Subcutaneous abdominal adipose tissue (tissue), 5 donors: ENCODE results near the gene DLEC1.
"Not testable (repeated sequence)": the region's sequence is repeated elsewhere in the genome, so short reads cannot be mapped to it uniquely, and the experiment has no call there.

Experiments used
- H3K27ac ChIP-seq: one replicate; pipeline ENCODE4 v1.7.0; 2013; ENCODE audit warnings: low read depth, mild to moderate bottlenecking, inconsistent platforms, low read length, moderate library complexity
- H3K27me3 ChIP-seq, 5 donors: one replicate each; pipeline ENCODE4 v1.7.0; 2013; ENCODE audit warnings: low read length in 5 of 5, inconsistent platforms in 1 of 5; ENCODE audit not compliant: control insufficient read depth in 5 of 5, insufficient read depth in 4 of 5
- H3K36me3 ChIP-seq, 5 donors: one replicate each; pipeline ENCODE4 v1.7.0; 2013; ENCODE audit warnings: low read length in 5 of 5; ENCODE audit not compliant: control insufficient read depth in 5 of 5, insufficient read depth in 5 of 5
- H3K4me1 ChIP-seq, 5 donors: one replicate each; pipeline ENCODE4 v1.7.0; 2013; ENCODE audit warnings: low read length in 5 of 5, mild to moderate bottlenecking in 3 of 5, moderate library complexity in 1 of 5; ENCODE audit not compliant: control insufficient read depth in 5 of 5, insufficient read depth in 5 of 5
- H3K4me3 ChIP-seq, 5 donors: one replicate each; pipeline ENCODE4 v1.7.0; 2013; ENCODE audit warnings: low read length in 5 of 5, low read depth in 1 of 5
- H3K9ac ChIP-seq, 5 donors: one replicate each; pipeline ENCODE4 v1.7.0; 2013; ENCODE audit warnings: low read length in 5 of 5, mild to moderate bottlenecking in 4 of 5, moderate library complexity in 3 of 5
- H3K9me3 ChIP-seq, 5 donors: one replicate each; pipeline ENCODE4 v1.7.0; 2013; ENCODE audit warnings: low read length in 5 of 5; ENCODE audit not compliant: control insufficient read depth in 5 of 5
- donor health status: healthy.
- donor health status: healthy.
- donor health status: healthy.
- donor health status: healthy.
- donor health status: healthy.

The DLEC1 gene

GRCh38 chr3:38027466-38028465 is 11.2 kb upstream of the DLEC1 start:
- peak overlapping the region; percentile 72 for H3K27ac ChIP-seq
- H3K27me3 ChIP-seq, result no peaks in the 10 kb centered on the region
- no peak overlapping the region for H3K4me3 ChIP-seq
- H3K36me3 ChIP-seq, result no peaks in the 10 kb centered on the region
- H3K9me3 ChIP-seq, result no peaks in the 10 kb centered on the region
- no peak overlapping the region for H3K9ac ChIP-seq
- H3K4me1 ChIP-seq, result peaks cover 4 to 58% (median 43%) of the 10 kb centered on the region in 5 donors

GRCh38 chr3:38028621-38029361 is 10.2 kb upstream of the DLEC1 start:
- Histone ChIP-seq H3K9ac (peak overlapping the region in 3 of 5 donors; percentile 41 to 64 (median 43)), H3K27me3 (no peaks in the 10 kb centered on the region), H3K4me1 (peaks cover 2 to 48% (median 34%) of the 10 kb centered on the region in 5 donors), H3K4me3 (peak overlapping the region; percentile 44 to 76 (median 72)), H3K36me3 (no peaks in the 10 kb centered on the region), H3K9me3 (no peaks in the 10 kb centered on the region), H3K27ac (peak overlapping the region; percentile 72)

DNA sequence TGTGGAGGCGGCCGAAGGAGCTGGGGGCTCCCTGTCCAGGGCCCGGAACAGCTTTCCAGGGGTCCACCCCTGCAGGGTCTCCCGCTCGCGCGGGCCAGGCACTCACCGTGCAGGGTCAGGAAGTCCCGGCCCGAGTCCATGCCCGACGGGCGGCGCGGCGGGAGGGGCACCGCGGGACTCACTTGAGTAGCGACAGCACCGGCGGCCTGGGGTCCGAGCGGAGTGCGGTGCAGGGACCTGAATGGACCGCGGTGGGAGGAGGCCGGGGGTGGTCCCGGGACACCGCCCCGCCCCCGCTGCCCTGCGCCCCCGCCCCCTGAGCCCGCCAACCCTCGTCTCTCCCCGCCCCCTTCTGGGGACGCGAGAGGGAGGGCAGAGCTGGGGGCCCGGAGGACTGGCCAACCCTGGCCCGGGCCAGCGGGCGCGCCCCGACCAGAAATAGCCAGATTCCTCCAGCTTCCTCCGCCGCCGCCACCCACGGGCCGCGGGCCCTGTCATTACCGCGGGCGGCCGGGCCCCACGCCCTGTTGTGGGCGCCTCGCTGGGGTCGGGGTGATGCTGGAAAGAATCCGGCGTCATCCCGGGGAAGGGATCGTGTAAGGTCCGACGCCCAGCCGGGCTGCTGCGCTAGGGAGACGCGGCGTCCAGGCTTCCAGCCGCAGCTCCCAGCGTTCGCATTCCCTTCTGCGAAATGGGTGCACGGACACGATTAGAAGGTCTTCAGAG is 9.4 kb upstream of the DLEC1 start, which contains the start of gene PLCD1:
Gene PLCD1, minus strand, starts transcription at position 243 of the 726 bp plus-strand sequence. Its CDS starts 103 bp downstream, at position 140.
- Histone ChIP-seq H3K4me3 (peak within 1 kb of the TSS; percentile 64 to 77 (median 75)), H3K9me3 (no peaks in the 10 kb centered on the region), H3K27ac (peak within 1 kb of the TSS; percentile 75), H3K27me3 (no peaks in the 10 kb centered on the region), H3K9ac (peak within 1 kb of the TSS in 4 of 5 donors; percentile 46 to 87 (median 73)), H3K36me3 (no peaks in the 10 kb centered on the region), H3K4me1 (peaks cover 0 to 42% (median 29%) of the 10 kb centered on the region in 5 donors)

DNA sequence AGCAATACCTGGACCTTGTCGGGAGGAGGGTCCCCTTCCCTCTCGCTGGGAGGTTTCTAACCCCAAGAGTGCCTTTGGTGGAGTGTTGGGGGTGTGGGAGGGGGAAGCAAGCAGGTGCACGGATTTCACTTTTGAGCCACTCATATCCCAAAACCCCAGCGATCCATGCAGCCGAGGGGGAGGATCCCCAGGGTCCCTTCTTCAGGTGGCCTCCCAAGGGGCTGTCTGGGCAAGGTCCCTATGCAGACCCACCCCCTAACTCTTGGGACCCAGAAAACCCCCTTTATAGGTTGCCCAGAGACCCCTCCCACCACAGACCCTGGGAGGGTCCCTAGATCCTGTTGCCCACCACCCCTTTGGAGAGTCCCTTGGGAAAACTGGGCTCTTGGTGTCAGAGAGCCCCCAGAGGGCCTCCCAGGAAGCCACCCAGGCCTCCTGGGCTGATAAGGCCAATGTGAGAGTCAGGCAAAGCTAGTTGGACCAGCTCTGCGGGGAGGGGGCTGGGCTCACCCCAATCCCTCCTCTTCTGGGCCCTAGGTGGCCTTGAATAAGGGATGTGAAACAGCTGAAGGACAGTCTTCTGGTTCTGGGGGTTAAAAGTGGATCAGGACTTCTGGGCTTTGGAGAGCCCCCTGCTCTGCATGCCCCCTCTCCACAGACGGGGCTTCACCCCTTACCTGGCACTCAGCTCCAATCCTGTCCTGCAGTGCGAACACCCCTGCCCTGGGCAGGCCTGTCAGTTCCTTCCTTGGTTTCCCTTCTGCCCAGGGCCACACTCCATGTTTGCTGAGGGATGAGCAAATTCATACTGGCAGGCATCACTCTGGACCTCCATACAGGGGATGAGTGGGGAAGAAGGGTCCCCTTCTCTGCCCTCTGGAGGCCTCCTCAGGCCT is 8.6 kb upstream of the DLEC1 start:
- H3K4me3 ChIP-seq, result peak overlapping the region; percentile 64 to 77 (median 75)
- H3K36me3 ChIP-seq, result no peaks in the 10 kb centered on the region
- H3K4me1 ChIP-seq, result peaks cover 0 to 37% (median 26%) of the 10 kb centered on the region in 5 donors
- peak overlapping the region; percentile 75 for H3K27ac ChIP-seq
- H3K9ac ChIP-seq, result peak overlapping the region in 4 of 5 donors; percentile 46 to 87 (median 73)
- no peaks in the 10 kb centered on the region for H3K27me3 ChIP-seq
- no peaks in the 10 kb centered on the region for H3K9me3 ChIP-seq

DNA sequence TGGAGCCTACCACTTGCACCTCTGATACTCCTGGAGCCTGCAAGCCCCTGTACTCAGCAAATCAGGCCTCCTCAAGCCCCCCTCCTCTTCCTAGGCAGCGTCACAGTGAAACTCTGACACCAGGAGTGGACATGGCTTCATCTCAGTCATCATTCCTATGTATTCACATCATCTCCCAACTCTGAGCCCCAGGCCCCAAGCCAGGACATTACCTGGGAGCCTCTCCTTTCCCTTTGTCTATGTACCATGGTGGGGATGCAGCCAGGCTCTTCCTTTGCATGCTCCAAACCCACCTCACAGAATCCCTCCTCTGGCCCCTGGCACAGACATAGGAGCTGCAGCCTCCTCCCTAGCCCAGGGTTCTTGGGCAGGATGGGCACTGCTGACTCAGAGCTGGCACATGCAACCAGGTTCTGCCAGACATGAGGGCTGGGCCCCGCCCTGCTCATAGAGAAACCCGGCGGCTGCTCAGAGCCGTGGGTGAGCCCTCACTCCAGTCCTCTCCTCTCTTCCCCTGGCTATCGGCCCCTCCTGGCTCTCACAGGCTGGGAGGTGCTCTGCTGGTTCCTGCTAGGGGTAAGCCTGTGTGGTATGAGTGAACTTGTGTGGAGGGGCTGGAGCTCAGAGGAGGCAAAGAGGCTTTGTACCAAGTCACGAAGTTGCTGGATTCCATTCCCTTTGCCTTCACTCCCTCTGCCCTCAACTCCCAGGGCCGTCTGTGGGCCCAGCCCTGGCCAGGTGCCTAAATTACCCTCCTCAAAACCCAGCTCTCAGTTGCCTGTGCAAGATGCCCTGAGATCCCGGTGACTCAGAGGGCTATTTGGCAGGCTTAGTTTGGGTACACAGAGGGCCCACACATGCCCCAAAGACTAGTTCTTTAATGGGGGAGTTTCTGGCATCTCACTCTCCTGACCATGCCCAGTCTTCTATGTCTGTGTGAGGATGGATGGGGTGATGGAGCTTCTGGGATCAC is 7.7 kb upstream of the DLEC1 start:
- peak overlapping the region; percentile 75 for H3K27ac ChIP-seq
- H3K4me3 ChIP-seq, result no peak overlapping the region
- no peak overlapping the region for H3K9ac ChIP-seq
- H3K4me1 ChIP-seq, result peaks cover 0 to 31% (median 21%) of the 10 kb centered on the region in 5 donors
- H3K9me3 ChIP-seq, result no peaks in the 10 kb centered on the region
- H3K27me3 ChIP-seq, result no peaks in the 10 kb centered on the region
- H3K36me3 ChIP-seq, result no peaks in the 10 kb centered on the region

DNA sequence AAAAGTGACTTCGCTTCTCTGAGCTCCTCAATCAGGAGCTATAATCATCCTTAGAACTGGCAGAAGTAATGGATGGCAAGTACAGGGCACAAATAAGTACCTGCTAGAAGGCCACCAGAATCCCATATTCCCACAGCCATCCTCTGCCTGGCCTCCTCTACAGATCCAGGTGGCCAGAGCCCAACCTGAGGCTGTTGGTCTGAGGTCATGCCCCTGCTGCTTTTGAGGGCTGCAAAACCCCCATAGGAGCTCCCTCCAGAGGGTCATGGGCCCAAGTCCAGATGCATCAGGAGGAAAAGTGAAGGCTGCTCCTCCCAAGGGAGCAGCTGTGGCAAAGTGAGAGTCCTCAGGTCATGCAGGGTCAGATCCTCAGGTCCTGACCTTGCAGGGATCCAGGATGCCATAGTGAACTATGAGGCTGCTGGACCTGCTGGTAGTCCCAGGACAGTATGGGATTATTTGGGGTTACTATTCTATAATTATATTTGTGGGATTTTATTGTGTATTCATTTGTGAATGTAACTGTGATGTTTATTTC is 6.6 kb upstream of the DLEC1 start:
- H3K9me3 ChIP-seq, result no peaks in the 10 kb centered on the region
- H3K27me3 ChIP-seq, result no peaks in the 10 kb centered on the region
- H3K9ac ChIP-seq, result no peak overlapping the region
- H3K36me3 ChIP-seq, result no peaks in the 10 kb centered on the region
- no peak overlapping the region for H3K27ac ChIP-seq
- no peak overlapping the region for H3K4me3 ChIP-seq
- H3K4me1 ChIP-seq, result peaks cover 0 to 31% (median 21%) of the 10 kb centered on the region in 5 donors

DNA sequence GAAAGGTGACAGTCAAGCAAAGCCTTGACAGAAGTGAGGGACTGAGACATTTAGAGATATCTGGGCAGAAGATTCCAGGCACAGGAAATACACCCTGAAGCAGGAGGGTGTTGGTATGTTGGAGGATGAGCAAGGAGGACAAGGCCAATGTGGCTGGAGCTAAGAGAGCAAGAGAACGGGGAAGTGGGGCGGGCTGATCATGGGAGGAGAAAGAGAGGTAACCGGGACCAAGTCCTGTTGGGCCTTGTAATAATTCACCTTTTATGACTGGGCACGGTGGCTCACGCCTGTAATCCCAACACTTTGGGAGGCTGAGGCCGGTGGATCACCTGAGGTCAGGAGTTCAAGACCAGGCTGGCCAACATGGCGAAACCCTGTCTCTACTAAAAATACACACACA is 5.4 kb upstream of the DLEC1 start:
- H3K27me3 ChIP-seq, H3K9me3 ChIP-seq, H3K4me3 ChIP-seq, H3K36me3 ChIP-seq, H3K9ac ChIP-seq, H3K27ac ChIP-seq: not testable (repeated sequence)
- peaks cover 0 to 22% (median 17%) of the 10 kb centered on the region in 5 donors for H3K4me1 ChIP-seq

DNA sequence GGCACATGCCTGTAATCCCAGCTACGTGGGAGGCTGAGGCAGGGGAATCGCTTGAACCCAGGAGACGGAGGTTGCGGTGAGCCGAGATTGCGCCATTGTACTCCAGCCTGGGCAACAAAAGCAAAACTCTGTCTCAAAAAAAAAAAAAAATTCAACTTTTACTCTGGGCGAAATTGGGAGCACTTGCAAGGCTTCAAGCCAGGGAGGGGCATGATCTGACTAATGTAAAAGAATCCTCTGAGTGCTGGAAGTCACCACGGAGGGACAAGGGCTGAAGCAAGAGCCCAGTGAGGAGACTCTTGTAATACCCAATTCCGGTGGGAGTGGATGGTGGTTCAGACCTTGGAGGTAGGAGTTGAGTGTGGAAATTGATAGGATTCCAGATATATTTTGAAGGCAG is 4.7 kb upstream of the DLEC1 start:
- not testable (repeated sequence) for H3K36me3 ChIP-seq
- H3K4me1 ChIP-seq, result peaks cover 0 to 25% (median 20%) of the 10 kb centered on the region in 5 donors

More for the DNA sequence above, 4.7 kb upstream of the DLEC1 start:
- H3K27me3 ChIP-seq, H3K4me3 ChIP-seq, H3K9me3 ChIP-seq, H3K9ac ChIP-seq, H3K27ac ChIP-seq: not testable (repeated sequence)
